Measurements from ENCODE around the gene DNAI1. TPM values are rescaled to one million over a fixed set of nuclear protein-coding genes. Genes with fewer than 3 reads are reported as not detected.

The DNAI1 gene
- total RNA-seq, 6 experiments from 2014 or later: not detected

- no peak overlapping the region for H3K4me3 ChIP-seq
- no peaks in the 10 kb centered on the region for H3K4me1 ChIP-seq
- intact Hi-C loops (cut with DNase I): loop anchor here in 1 of 2 donors (10.0 kb wide), 1 partner anchor 48 kb away; no protein-coding TSS in a partner anchor
- H3K36me3 ChIP-seq: no peaks in the 10 kb centered on the region
- ATAC-seq (peak in 1 of 4 donors; percentile 16), DNase-seq (no peak)
- TF ChIP-seq CTCF (IDR thresholded peaks at IDR 0.05): no peak
- no peak for TF ChIP-seq POLR2A (IDR thresholded peaks at IDR 0.05)
- H3K27me3 ChIP-seq: no peaks in the 10 kb centered on the region
- no peaks in the 10 kb centered on the region for H3K9me3 ChIP-seq
- 100% methylated on average over 1 of the region's 1 CpG for WGBS (ENCODE audit: insufficient coverage, low coverage, low lambda C conversion rate, missing lambda C conversion rate)
- no peak overlapping the region for H3K27ac ChIP-seq
Measured at GRCh38 chr9:34446951-34447350, 11.7 kb upstream of the DNAI1 start.

- H3K9me3 ChIP-seq: no peaks in the 10 kb centered on the region
- TF ChIP-seq POLR2A (IDR thresholded peaks at IDR 0.05) (no peak), CTCF (IDR thresholded peaks at IDR 0.05) (no peak)
- intact Hi-C loops (cut with DNase I): no loop called here
- no peak overlapping the region for H3K4me3 ChIP-seq
- H3K4me1 ChIP-seq: no peaks in the 10 kb centered on the region
- ATAC-seq: no peak
- WGBS (ENCODE audit: insufficient coverage, low coverage, low lambda C conversion rate, missing lambda C conversion rate): 81% methylated on average over 9 of the region's 10 CpGs
- H3K27ac ChIP-seq: no peak overlapping the region
- DNase-seq: no peak
- no peaks in the 10 kb centered on the region for H3K27me3 ChIP-seq
- no peaks in the 10 kb centered on the region for H3K36me3 ChIP-seq
Measured at GRCh38 chr9:34450644-34451043, 8.0 kb upstream of the DNAI1 start.

- WGBS (ENCODE audit: insufficient coverage, low coverage, low lambda C conversion rate, missing lambda C conversion rate): 83% methylated on average over 2 of the region's 2 CpGs
- TF ChIP-seq POLR2A (IDR thresholded peaks at IDR 0.05): no peak
- TF ChIP-seq CTCF (IDR thresholded peaks at IDR 0.05): no peak
- intact Hi-C loops (cut with DNase I): no loop called here
- ATAC-seq (peak in 3 of 4 donors; percentile 23 to 47 (median 38)), DNase-seq (no peak)
- H3K27me3 ChIP-seq: no peaks in the 10 kb centered on the region
- H3K27ac ChIP-seq: no peak overlapping the region
- H3K4me1 ChIP-seq: no peaks in the 10 kb centered on the region
- no peaks in the 10 kb centered on the region for H3K9me3 ChIP-seq
- H3K4me3 ChIP-seq: no peak overlapping the region
- no peaks in the 10 kb centered on the region for H3K36me3 ChIP-seq
Measured at GRCh38 chr9:34451135-34451534, 7.5 kb upstream of the DNAI1 start.

GRCh38 chr9:34451545-34451944, 7.1 kb upstream of the DNAI1 start:
- no peak overlapping the region for H3K4me3 ChIP-seq
- WGBS (ENCODE audit: insufficient coverage, low coverage, low lambda C conversion rate, missing lambda C conversion rate): 56% methylated on average over 2 of the region's 3 CpGs
- DNase-seq: no peak
- peaks cover 0 to 1% (median 0%) of the 10 kb centered on the region in 4 donors for H3K4me1 ChIP-seq
- intact Hi-C loops (cut with DNase I): no loop called here
- H3K27me3 ChIP-seq: no peaks in the 10 kb centered on the region
- no peak for TF ChIP-seq CTCF (IDR thresholded peaks at IDR 0.05)
- TF ChIP-seq POLR2A (IDR thresholded peaks at IDR 0.05): no peak
- H3K27ac ChIP-seq: no peak overlapping the region
- H3K9me3 ChIP-seq: no peaks in the 10 kb centered on the region
- no peak for ATAC-seq
- no peaks in the 10 kb centered on the region for H3K36me3 ChIP-seq

- H3K4me1 ChIP-seq: peaks cover 0 to 12% (median 3%) of the 10 kb centered on the region in 4 donors
- H3K4me3 ChIP-seq: no peak overlapping the region
Measured at GRCh38 chr9:34452568-34452967, 6.0 kb upstream of the DNAI1 start.

More at GRCh38 chr9:34452568-34452967, 6.0 kb upstream of the DNAI1 start:
- H3K27me3 ChIP-seq: no peaks in the 10 kb centered on the region
- no peaks in the 10 kb centered on the region for H3K36me3 ChIP-seq
- no peaks in the 10 kb centered on the region for H3K9me3 ChIP-seq
- TF ChIP-seq CTCF (IDR thresholded peaks at IDR 0.05) (no peak), POLR2A (IDR thresholded peaks at IDR 0.05) (no peak)
- DNase-seq: no peak
- intact Hi-C loops (cut with DNase I): no loop called here
- 94% methylated on average over 2 of the region's 2 CpGs for WGBS (ENCODE audit: insufficient coverage, low coverage, low lambda C conversion rate, missing lambda C conversion rate)
- no peak overlapping the region for H3K27ac ChIP-seq
- ATAC-seq: no peak
